ENCODE data around the gene SLC23A3.

- TF ChIP-seq CTCF (IDR thresholded peaks at IDR 0.05), result no peak
- TF ChIP-seq ZFX (IDR thresholded peaks at IDR 0.05; ENCODE audit: borderline replicate concordance), result no peak
These were observed 44.0 kb downstream of the SLC23A3 start for GRCh38 chr2:219125886-219126270.
